Endodermal cell (in vitro differentiated cells): Measurements from ENCODE around the gene GDF3. TPM values are rescaled to one million over a fixed set of nuclear protein-coding genes. Genes with fewer than 3 reads are reported as not detected.
A peak's percentile ranks its signal among the peaks of the same experiment; 100 is the strongest.
"Not testable (repeated sequence)": the region's sequence is repeated elsewhere in the genome, so short reads cannot be mapped to it uniquely, and the experiment has no call there.

Source experiments
- DNase-seq: peaks from one replicate; pipeline ENCODE4 v3.0.0-alpha.2; 2017
- H3K27ac ChIP-seq: 2 replicates; pipeline ENCODE4 v1.5.1; 2013; ENCODE audit warnings: mild to moderate bottlenecking, low read depth, low read length, moderate library complexity
- H3K27me3 ChIP-seq: 2 replicates; pipeline ENCODE4 v1.6.1; 2013; ENCODE audit warnings: mild to moderate bottlenecking, low read length, moderate library complexity; ENCODE audit not compliant: insufficient read depth, control insufficient read depth, poor library complexity, severe bottlenecking
- H3K36me3 ChIP-seq: 2 replicates; pipeline ENCODE4 v1.7.0; 2013; ENCODE audit warnings: mild to moderate bottlenecking, low read length, moderate library complexity; ENCODE audit not compliant: control insufficient read depth, insufficient read depth
- H3K4me1 ChIP-seq: one replicate; pipeline ENCODE4 v1.7.0; 2013; ENCODE audit warnings: low read length; ENCODE audit not compliant: control insufficient read depth, insufficient read depth
- H3K4me3 ChIP-seq: 2 replicates; pipeline ENCODE4 v1.5.1; 2013; ENCODE audit warnings: mild to moderate bottlenecking, low read length, moderate library complexity
- H3K9ac ChIP-seq: 2 replicates; pipeline ENCODE4 v1.6.1; 2013; ENCODE audit warnings: mild to moderate bottlenecking, low read length, moderate library complexity; ENCODE audit not compliant: poor library complexity, severe bottlenecking; ENCODE audit errors: extremely low read depth
- H3K9me3 ChIP-seq: 2 replicates; pipeline ENCODE4 v1.6.1; 2013; ENCODE audit warnings: mild to moderate bottlenecking, low read length, moderate library complexity; ENCODE audit not compliant: control insufficient read depth
- H3K27ac Mint-ChIP-seq: 2 replicates; pipeline ENCODE4 v1.8.0; 2020; ENCODE audit warnings: mixed read lengths
- H3K27me3 Mint-ChIP-seq: 2 replicates; pipeline ENCODE4 v1.8.0; 2021; ENCODE audit warnings: mild to moderate bottlenecking, mixed read lengths; ENCODE audit not compliant: insufficient read depth
- H3K36me3 Mint-ChIP-seq: 2 replicates; pipeline ENCODE4 v1.8.0; 2020; ENCODE audit warnings: low read depth, mixed read lengths
- H3K4me1 Mint-ChIP-seq: 2 replicates; pipeline ENCODE4 v1.8.0; 2020; ENCODE audit warnings: mixed read lengths
- H3K4me3 Mint-ChIP-seq: 2 replicates; pipeline ENCODE4 v1.8.0; 2020; ENCODE audit warnings: mild to moderate bottlenecking, moderate library complexity, mixed read lengths
- H3K9me3 Mint-ChIP-seq: 2 replicates; pipeline ENCODE4 v1.8.0; 2020; ENCODE audit warnings: mild to moderate bottlenecking, mixed read lengths
- whole genome bisulfite sequencing, 2 experiments: methylation state at CpG; one replicate each; pipeline versions ENCODE4 v1.1.5 to v1.1.7; 2013; ENCODE audit warnings: missing lambda C conversion rate in 2 of 2, mixed read lengths in 1 of 2; ENCODE audit not compliant: insufficient coverage in 1 of 2, insufficient read length in 1 of 2; 5-methylcytosine and 5-hydroxymethylcytosine counted together
- total RNA-seq, 2 donors: library from RNA; stranded (reverse); fragmentation: NEBNext Ultra II Directional in 1 of 2; extraction: Animal tissue kit (Norgen Biotek cat#: 25700) in 1 of 2; gene quantifications; 2 replicates in 1 of 2; 3 replicates in 1 of 2; pipeline ENCODE4 v1.2.1, GENCODE V29; 2021
- TF ChIP-seq, protein P1 (sequence below): fragments of 200-600 bp; sonication (generic); conservative IDR thresholded peaks from 2 replicates; pipeline ENCODE4 v1.5.0; 2021; ENCODE audit warnings: antibody characterized with exemption, mild to moderate bottlenecking

GDF3 gene
- total RNA-seq, 2 donors from 2014 or later: 1.3 to 60.7 TPM

DNA sequence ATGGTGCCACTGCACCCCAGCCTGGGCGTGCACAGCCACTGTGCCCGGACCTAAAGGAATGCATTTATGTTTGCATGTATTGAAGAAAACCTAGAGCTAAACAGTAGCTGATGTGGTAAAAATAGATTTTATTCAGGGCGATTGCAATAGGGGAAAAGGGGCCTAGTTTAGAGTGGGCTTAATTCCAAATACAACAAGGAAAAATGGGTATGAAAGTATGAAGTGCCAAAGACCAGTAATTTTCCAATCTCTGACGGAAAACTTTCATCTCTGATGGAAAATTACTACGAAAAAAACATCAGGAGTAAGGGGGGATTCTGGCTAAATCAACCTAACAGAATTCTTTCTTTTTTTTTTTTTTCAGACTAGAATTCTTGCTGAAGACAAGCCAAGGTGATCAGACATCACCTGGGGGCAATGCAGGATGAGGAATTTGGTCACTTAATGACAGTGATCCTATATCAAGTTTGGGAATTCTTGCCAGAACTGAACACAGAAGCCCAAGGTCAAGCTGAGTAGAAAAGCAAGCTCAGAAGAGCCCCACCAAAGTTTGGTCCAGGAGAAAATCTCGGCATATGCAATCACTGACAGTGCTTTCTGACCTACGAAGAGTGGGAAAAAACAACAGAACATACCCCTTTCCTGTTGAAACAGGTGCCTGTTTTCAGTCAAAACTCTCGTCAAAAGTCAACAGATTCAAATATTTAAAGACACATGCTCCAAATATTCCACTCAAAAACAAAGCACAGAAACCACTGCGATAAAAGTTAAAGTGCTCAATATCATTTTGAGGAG is 16.1 kb downstream of the GDF3 start:
- Histone ChIP-seq H3K36me3 (no peaks in the 10 kb centered on the region), H3K4me3 (no peak overlapping the region), H3K9ac (no peak overlapping the region), H3K27ac (no peak overlapping the region), H3K4me1 (peaks cover 9% of the 10 kb centered on the region), H3K9me3 (no peaks in the 10 kb centered on the region), H3K27me3 (no peaks in the 10 kb centered on the region)
- Mint-ChIP-seq H3K27ac (no peak overlapping the region), H3K4me1 (peaks cover 19% of the 10 kb centered on the region), H3K27me3 (no peaks in the 10 kb centered on the region), H3K4me3 (no peak overlapping the region), H3K9me3 (no peaks in the 10 kb centered on the region), H3K36me3 (no peaks in the 10 kb centered on the region)
- WGBS, 2 experiments: 87 to 90% methylated on average over 6 to 9 of the region's 9 CpGs
- TF ChIP-seq, protein P1, sequence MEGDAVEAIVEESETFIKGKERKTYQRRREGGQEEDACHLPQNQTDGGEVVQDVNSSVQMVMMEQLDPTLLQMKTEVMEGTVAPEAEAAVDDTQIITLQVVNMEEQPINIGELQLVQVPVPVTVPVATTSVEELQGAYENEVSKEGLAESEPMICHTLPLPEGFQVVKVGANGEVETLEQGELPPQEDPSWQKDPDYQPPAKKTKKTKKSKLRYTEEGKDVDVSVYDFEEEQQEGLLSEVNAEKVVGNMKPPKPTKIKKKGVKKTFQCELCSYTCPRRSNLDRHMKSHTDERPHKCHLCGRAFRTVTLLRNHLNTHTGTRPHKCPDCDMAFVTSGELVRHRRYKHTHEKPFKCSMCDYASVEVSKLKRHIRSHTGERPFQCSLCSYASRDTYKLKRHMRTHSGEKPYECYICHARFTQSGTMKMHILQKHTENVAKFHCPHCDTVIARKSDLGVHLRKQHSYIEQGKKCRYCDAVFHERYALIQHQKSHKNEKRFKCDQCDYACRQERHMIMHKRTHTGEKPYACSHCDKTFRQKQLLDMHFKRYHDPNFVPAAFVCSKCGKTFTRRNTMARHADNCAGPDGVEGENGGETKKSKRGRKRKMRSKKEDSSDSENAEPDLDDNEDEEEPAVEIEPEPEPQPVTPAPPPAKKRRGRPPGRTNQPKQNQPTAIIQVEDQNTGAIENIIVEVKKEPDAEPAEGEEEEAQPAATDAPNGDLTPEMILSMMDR: no peak
- no peak for DNase-seq

DNA sequence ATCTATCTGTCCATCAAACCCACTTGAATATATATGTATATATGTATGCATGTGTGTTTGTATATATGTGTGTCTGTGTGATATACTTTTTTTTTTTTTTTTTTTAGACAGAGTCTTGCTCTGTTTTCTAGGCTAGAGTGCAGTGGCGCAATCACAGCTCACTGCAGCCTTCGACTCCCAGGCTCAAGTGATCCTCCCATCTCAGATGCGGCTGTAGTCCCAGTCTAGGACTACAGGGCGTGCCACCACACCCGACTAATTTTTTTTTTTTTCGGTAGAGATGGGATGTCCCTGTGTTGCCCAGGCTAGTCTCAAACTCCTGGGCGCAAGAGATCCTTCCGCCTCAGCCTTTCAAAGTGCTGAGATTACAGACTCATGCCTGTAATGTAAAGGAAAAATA is 16.8 kb downstream of the GDF3 start:
- no peaks in the 10 kb centered on the region for H3K27me3 Mint-ChIP-seq
- H3K4me3 Mint-ChIP-seq: no peak overlapping the region
- H3K4me1 Mint-ChIP-seq: peaks cover 19% of the 10 kb centered on the region
- DNase-seq: no peak
- Histone ChIP-seq H3K9ac (no peak overlapping the region), H3K27ac (no peak overlapping the region), H3K27me3 (no peaks in the 10 kb centered on the region), H3K9me3 (no peaks in the 10 kb centered on the region), H3K36me3 (no peaks in the 10 kb centered on the region), H3K4me3 (no peak overlapping the region), H3K4me1 (peaks cover 9% of the 10 kb centered on the region)
- TF ChIP-seq, protein P1: peak; percentile 37
- H3K9me3 Mint-ChIP-seq: no peaks in the 10 kb centered on the region
- H3K36me3 Mint-ChIP-seq: no peaks in the 10 kb centered on the region
- H3K27ac Mint-ChIP-seq: no peak overlapping the region
- 90 to 96% methylated on average over 5 to 8 of the region's 8 CpGs for WGBS, 2 experiments

GRCh38 chr12:7677432-7677888 is 18.1 kb downstream of the GDF3 start:
- not testable (repeated sequence) for H3K9me3 Mint-ChIP-seq, H3K4me1 ChIP-seq, H3K9ac ChIP-seq, H3K36me3 ChIP-seq, H3K27me3 Mint-ChIP-seq, H3K4me3 Mint-ChIP-seq, H3K4me3 ChIP-seq, H3K9me3 ChIP-seq, H3K36me3 Mint-ChIP-seq, H3K27me3 ChIP-seq, H3K27ac Mint-ChIP-seq, DNase-seq, H3K27ac ChIP-seq
- WGBS, 2 experiments: 40 to 70% methylated on average over 3 to 9 of the region's 9 CpGs
- peaks cover 19% of the 10 kb centered on the region for H3K4me1 Mint-ChIP-seq
- TF ChIP-seq, protein P1: peak; percentile 93

GRCh38 chr12:7675455-7675854 is 20.1 kb downstream of the GDF3 start:
- 96 to 97% methylated on average over 4 to 6 of the region's 6 CpGs for WGBS, 2 experiments

More at GRCh38 chr12:7675455-7675854, 20.1 kb downstream of the GDF3 start:
- H3K36me3 ChIP-seq, H3K27ac Mint-ChIP-seq, H3K9me3 ChIP-seq, H3K27ac ChIP-seq, H3K27me3 ChIP-seq, H3K4me1 ChIP-seq, H3K9ac ChIP-seq, H3K4me3 ChIP-seq, DNase-seq, H3K9me3 Mint-ChIP-seq, H3K36me3 Mint-ChIP-seq, H3K4me3 Mint-ChIP-seq, H3K27me3 Mint-ChIP-seq: not testable (repeated sequence)
- peaks cover 13% of the 10 kb centered on the region for H3K4me1 Mint-ChIP-seq
